Measurements from ENCODE around the gene KIF16B. TPM values are rescaled to one million over a fixed set of nuclear protein-coding genes. Genes with fewer than 3 reads are reported as not detected.
A peak's percentile ranks its signal among the peaks of the same experiment; 100 is the strongest.
"Not testable (repeated sequence)": the region's sequence is repeated elsewhere in the genome, so short reads cannot be mapped to it uniquely, and the experiment has no call there.

KIF16B gene
- total RNA-seq, 4 donors from 2014 or later: 16.6 to 29.6 (median 20.2) TPM

DNA sequence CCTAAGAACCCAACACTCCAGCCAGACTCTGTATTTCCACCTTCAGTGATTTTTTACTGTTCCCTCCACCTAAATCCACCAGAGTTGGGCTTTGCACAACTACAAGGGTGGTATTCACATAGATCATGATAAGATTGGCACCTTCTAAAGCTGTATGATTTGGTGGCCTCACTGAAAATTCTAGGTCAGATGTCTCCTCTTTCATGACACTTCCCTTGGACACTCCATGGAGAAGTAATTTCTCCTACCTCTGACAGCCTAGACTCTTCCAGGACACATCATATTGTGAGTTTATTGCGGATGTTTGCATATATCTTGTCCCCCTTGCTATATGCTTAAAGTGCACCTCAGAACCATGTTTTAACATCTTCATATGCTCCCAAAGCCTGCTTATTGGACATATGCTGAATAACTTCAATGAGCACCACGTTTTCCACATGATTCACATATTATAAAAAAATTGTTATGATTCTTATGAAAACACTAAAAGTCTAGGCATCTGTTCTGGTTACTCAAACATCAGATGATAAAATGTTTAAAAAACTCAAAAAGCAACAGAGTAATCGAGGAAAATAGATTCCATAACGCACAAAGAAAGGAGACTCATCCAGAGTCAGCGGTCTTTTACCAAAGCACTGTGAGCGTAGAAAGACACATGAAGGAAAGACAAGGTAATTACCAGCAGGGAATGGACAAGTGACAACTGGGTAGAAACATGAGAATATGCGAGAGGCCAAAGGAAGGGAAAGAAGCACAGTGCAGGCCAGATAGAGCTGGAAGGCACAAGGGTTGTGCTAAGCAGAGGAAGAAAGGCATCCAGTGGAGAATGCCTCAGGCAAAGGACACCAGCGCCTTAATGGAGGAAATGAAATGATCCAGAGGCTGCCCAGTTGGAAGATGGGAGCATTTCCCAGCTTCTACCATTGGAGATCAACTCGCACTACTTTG lies 46.5 kb downstream of the KIF16B start:
- no peak overlapping the region for H3K4me3 ChIP-seq
- H3K27ac ChIP-seq: peak overlapping the region in 2 of 4 donors; percentile 86 to 89
- TF ChIP-seq CTCF (IDR thresholded peaks at IDR 0.05) (no peak), POLR2A (IDR thresholded peaks at IDR 0.05) (no peak)
- H3K4me1 ChIP-seq: peaks cover 0 to 49% (median 11%) of the 10 kb centered on the region in 3 donors
- WGBS, 2 donors: 78 to 84% methylated on average over 9 of the region's 9 CpGs
- intact Hi-C loops (cut with DNase I): no loop called here
- no peaks in the 10 kb centered on the region for H3K9me3 ChIP-seq
- H3K36me3 ChIP-seq: peaks cover 0 to 17% (median 0%) of the 10 kb centered on the region in 3 donors
- no peak for DNase-seq
- H3K27me3 ChIP-seq: no peaks in the 10 kb centered on the region

- WGBS, 2 donors: 90 to 94% methylated on average over 5 of the region's 5 CpGs
- intact Hi-C loops (cut with DNase I); H3K27me3 ChIP-seq; DNase-seq; H3K9me3 ChIP-seq; H3K4me3 ChIP-seq; H3K4me1 ChIP-seq; H3K27ac ChIP-seq: not testable (repeated sequence)
- H3K36me3 ChIP-seq: peaks cover 0 to 30% (median 0%) of the 10 kb centered on the region in 3 donors
These were observed 50.6 kb downstream of the KIF16B start for GRCh38 chr20:16522651-16523050.

- Histone ChIP-seq H3K27ac (no peak overlapping the region), H3K27me3 (no peaks in the 10 kb centered on the region), H3K9me3 (no peaks in the 10 kb centered on the region), H3K36me3 (peaks cover 0 to 40% (median 0%) of the 10 kb centered on the region in 3 donors), H3K4me1 (no peaks in the 10 kb centered on the region), H3K4me3 (no peak overlapping the region)
- 86% methylated on average over 4 of the region's 5 CpGs; no CpG with 5 or more reads in 1 of the 2 donors for WGBS, 2 donors
- TF ChIP-seq POLR2A (IDR thresholded peaks at IDR 0.05): no peak
- TF ChIP-seq CTCF (IDR thresholded peaks at IDR 0.05): no peak
- DNase-seq: no peak
- intact Hi-C loops (cut with DNase I): no loop called here
These were observed 53.1 kb downstream of the KIF16B start for GRCh38 chr20:16520154-16520553.

DNA sequence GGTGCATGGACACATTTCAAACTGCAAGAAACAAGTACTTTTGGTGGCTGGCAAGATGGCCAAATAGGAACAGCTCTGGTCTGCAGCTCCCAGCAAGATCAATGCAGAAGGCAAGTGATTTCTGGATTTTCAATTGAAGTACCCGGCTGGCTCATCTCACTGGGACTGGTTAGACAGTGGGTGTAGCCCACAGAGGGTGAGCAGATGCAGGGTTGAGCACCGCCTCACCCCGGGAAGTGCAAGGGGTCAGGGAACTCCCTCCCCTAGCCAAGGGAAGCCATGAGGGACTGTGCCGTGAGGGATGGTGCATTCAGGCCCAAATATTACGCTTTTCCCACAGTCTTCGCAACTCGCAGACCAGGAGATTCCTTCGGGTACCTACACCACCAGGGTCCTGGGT lies 53.6 kb downstream of the KIF16B start:
- H3K9me3 ChIP-seq; H3K27ac ChIP-seq; DNase-seq; H3K27me3 ChIP-seq; intact Hi-C loops (cut with DNase I); H3K4me3 ChIP-seq; H3K4me1 ChIP-seq: not testable (repeated sequence)
- 83 to 86% methylated on average over 4 to 6 of the region's 8 CpGs for WGBS, 2 donors
- H3K36me3 ChIP-seq: peaks cover 0 to 35% (median 0%) of the 10 kb centered on the region in 3 donors

DNA sequence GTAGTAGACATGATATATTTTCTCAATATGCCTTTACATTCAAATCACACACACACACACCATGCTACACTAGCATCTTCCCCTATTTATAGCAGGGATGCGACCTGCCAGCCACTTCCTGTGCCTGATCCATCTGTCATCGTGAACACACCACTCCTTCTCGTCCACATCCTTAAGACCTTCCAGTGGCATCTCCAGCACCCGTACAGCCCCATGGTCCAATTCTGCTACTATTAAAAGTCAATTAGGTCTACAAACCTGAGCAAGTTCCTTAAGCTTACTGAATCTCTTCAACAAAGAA lies 54.5 kb downstream of the KIF16B start:
- no peak overlapping the region for H3K27ac ChIP-seq
- intact Hi-C loops (cut with DNase I): no loop called here
- peaks cover 0 to 31% (median 0%) of the 10 kb centered on the region in 3 donors for H3K36me3 ChIP-seq
- H3K27me3 ChIP-seq: no peaks in the 10 kb centered on the region
- H3K4me1 ChIP-seq: no peaks in the 10 kb centered on the region
- TF ChIP-seq POLR2A (IDR thresholded peaks at IDR 0.05) (no peak), CTCF (IDR thresholded peaks at IDR 0.05) (no peak)
- H3K4me3 ChIP-seq: no peak overlapping the region
- no peaks in the 10 kb centered on the region for H3K9me3 ChIP-seq
- DNase-seq: no peak
- WGBS, 2 donors: 70 to 77% methylated on average over 4 of the region's 4 CpGs

GRCh38 chr20:16517946-16518783 lies 55.1 kb downstream of the KIF16B start:
- Histone ChIP-seq H3K36me3 (peaks cover 0 to 33% (median 0%) of the 10 kb centered on the region in 3 donors), H3K27me3 (no peaks in the 10 kb centered on the region), H3K4me1 (no peaks in the 10 kb centered on the region), H3K4me3 (no peak overlapping the region), H3K9me3 (no peaks in the 10 kb centered on the region), H3K27ac (no peak overlapping the region)
- peak; percentile 43 to 71 (median 56) for TF ChIP-seq CTCF (IDR thresholded peaks at IDR 0.05)
- no peak for TF ChIP-seq POLR2A (IDR thresholded peaks at IDR 0.05)
- DNase-seq: no peak
- 62 to 64% methylated on average over 4 to 9 of the region's 14 CpGs for WGBS, 2 donors
- intact Hi-C loops (cut with DNase I): no loop called here
